HS-5 (cell line): Measurements from ENCODE around the gene CTNNA2.
A peak's percentile ranks its signal among the peaks of the same experiment; 100 is the strongest.

Source experiments
- DNase-seq: peaks from one replicate; pipeline ENCODE4 v3.0.0-alpha.2; 2012; ENCODE audit warnings: low read depth

Gene CTNNA2

GRCh38 chr2:80329491-80329890, 816.6 kb downstream of the CTNNA2 start:
- DNase-seq, result no peak

GRCh38 chr2:80330527-80331450, 817.9 kb downstream of the CTNNA2 start:
- DNase-seq, result no peak

- no peak for DNase-seq
Measured at GRCh38 chr2:80333886-80334285, 821.0 kb downstream of the CTNNA2 start.

GRCh38 chr2:80335411-80335810, 822.6 kb downstream of the CTNNA2 start:
- DNase-seq, result no peak

GRCh38 chr2:80338794-80339193, 825.9 kb downstream of the CTNNA2 start:
- no peak for DNase-seq

GRCh38 chr2:80340022-80340421, 827.2 kb downstream of the CTNNA2 start:
- DNase-seq, result no peak

- DNase-seq, result no peak
Measured at GRCh38 chr2:80348078-80348477, 835.2 kb downstream of the CTNNA2 start.

- DNase-seq, result no peak
Measured at GRCh38 chr2:80348953-80349352, 836.1 kb downstream of the CTNNA2 start.

- no peak for DNase-seq
Measured at GRCh38 chr2:80351231-80351630, 838.4 kb downstream of the CTNNA2 start.

GRCh38 chr2:80354858-80355257, 842.0 kb downstream of the CTNNA2 start:
- no peak for DNase-seq

GRCh38 chr2:80361904-80362303, 849.1 kb downstream of the CTNNA2 start:
- no peak for DNase-seq

- no peak for DNase-seq
Measured at GRCh38 chr2:80363330-80363729, 850.5 kb downstream of the CTNNA2 start.

- no peak for DNase-seq
Measured at GRCh38 chr2:80363791-80364349, 851.0 kb downstream of the CTNNA2 start.

- no peak for DNase-seq
Measured at GRCh38 chr2:80364524-80365212, 851.8 kb downstream of the CTNNA2 start.

GRCh38 chr2:80365762-80366161, 852.9 kb downstream of the CTNNA2 start:
- DNase-seq, result no peak

GRCh38 chr2:80370375-80371009, 857.6 kb downstream of the CTNNA2 start:
- DNase-seq, result no peak

- DNase-seq, result no peak
Measured at GRCh38 chr2:80374105-80374504, 861.3 kb downstream of the CTNNA2 start.

GRCh38 chr2:80377071-80377470, 864.2 kb downstream of the CTNNA2 start:
- peak; percentile 18 for DNase-seq

GRCh38 chr2:80380736-80381135, 867.9 kb downstream of the CTNNA2 start:
- peak; percentile 33 for DNase-seq

GRCh38 chr2:80381666-80382065, 868.8 kb downstream of the CTNNA2 start:
- DNase-seq, result no peak

GRCh38 chr2:80392441-80392840, 879.6 kb downstream of the CTNNA2 start:
- DNase-seq, result no peak

GRCh38 chr2:80393991-80394390, 881.1 kb downstream of the CTNNA2 start:
- DNase-seq, result no peak
